ENCODE results near the gene PRODH2. TPM values are rescaled to one million over a fixed set of nuclear protein-coding genes. Genes with fewer than 3 reads are reported as not detected.

PRODH2 gene
- total RNA-seq, 1 donor from 2014 or later, result 11.5 TPM

DNA sequence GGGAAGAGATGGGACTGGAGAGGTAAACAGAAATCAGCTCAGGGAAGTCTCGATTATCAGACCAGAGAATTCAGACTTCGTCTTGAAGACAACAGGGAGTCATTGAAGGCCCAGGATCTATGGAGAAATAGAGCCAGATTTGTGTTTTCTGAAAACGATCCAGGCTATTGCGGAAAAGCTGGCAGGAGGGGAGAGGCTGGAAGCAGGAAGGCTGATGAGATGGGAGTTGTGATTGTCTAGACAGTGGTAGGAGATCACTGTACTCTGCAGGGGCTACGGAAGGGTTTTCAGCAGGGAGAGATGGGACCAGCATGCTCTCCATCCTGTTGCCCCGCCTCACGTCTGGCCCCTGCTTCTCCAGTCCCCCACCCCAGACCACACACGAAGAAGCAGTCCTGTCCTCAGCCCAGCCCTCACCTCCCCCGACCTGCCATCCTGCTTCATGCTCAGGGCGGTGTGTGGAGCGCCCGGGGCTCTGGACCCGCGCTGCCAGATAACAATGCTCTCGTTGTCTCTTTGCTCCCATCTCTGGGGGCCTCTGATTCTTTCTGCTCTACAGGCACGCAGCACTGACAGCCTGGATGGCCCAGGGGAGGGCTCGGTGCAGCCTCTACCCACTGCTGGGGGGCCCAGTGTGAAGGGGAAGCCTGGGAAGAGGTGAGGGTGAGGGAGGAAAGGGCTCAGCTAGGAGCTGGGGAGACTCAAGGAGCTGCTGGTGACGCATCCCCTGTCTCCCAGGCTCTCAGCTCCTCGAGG lies 35.4 kb downstream of the PRODH2 start:
- Mint-ChIP-seq H3K4me3 (peak overlapping the region; percentile 84), H3K27me3 (no peaks in the 10 kb centered on the region), H3K9me3 (no peaks in the 10 kb centered on the region), H3K4me1 (ENCODE audit: unreplicated experiment) (peaks cover 34% of the 10 kb centered on the region), H3K27ac (peak overlapping the region; percentile 13), H3K36me3 (no peaks in the 10 kb centered on the region)
- TF ChIP-seq, protein P1, sequence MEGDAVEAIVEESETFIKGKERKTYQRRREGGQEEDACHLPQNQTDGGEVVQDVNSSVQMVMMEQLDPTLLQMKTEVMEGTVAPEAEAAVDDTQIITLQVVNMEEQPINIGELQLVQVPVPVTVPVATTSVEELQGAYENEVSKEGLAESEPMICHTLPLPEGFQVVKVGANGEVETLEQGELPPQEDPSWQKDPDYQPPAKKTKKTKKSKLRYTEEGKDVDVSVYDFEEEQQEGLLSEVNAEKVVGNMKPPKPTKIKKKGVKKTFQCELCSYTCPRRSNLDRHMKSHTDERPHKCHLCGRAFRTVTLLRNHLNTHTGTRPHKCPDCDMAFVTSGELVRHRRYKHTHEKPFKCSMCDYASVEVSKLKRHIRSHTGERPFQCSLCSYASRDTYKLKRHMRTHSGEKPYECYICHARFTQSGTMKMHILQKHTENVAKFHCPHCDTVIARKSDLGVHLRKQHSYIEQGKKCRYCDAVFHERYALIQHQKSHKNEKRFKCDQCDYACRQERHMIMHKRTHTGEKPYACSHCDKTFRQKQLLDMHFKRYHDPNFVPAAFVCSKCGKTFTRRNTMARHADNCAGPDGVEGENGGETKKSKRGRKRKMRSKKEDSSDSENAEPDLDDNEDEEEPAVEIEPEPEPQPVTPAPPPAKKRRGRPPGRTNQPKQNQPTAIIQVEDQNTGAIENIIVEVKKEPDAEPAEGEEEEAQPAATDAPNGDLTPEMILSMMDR (conservative IDR thresholded peaks at IDR 0.05), result no peak
- DNase-seq (ENCODE audit: extremely low spot score, unreplicated experiment), result peak; percentile 64

DNA sequence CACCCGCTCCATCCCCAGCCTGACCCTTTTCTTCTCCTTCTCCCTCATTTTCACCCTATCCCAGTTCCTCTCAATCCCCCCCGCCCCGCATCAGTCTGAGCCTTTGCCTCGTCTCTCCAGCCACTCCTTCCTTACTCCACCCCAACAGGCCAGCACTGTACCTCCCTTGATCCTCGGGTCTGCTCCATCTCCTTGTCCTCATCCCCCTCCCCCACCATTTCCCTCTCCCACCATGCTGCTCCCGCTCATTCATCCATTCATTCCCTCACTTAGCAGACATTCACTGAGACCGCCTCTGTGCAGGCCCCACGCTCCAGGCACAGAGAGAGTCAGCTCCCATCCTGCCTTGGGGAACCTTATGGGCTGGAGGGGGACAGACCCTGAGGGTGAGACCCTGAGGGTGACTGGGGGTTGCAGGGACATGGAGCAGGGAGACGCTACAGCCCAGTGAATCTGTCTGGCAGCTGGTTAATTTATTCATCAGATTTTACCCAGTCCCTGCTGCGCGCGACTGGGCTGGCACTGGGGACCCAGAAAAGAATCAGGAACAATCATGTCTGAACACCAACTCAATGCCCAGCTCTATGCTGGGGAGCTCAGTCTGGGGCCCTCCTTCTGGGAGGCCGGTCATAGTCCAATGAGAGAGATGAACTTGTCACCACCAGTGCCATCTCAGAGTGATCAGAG lies 36.4 kb downstream of the PRODH2 start:
- Mint-ChIP-seq H3K4me1 (ENCODE audit: unreplicated experiment) (peaks cover 34% of the 10 kb centered on the region), H3K27ac (no peak overlapping the region)

DNA sequence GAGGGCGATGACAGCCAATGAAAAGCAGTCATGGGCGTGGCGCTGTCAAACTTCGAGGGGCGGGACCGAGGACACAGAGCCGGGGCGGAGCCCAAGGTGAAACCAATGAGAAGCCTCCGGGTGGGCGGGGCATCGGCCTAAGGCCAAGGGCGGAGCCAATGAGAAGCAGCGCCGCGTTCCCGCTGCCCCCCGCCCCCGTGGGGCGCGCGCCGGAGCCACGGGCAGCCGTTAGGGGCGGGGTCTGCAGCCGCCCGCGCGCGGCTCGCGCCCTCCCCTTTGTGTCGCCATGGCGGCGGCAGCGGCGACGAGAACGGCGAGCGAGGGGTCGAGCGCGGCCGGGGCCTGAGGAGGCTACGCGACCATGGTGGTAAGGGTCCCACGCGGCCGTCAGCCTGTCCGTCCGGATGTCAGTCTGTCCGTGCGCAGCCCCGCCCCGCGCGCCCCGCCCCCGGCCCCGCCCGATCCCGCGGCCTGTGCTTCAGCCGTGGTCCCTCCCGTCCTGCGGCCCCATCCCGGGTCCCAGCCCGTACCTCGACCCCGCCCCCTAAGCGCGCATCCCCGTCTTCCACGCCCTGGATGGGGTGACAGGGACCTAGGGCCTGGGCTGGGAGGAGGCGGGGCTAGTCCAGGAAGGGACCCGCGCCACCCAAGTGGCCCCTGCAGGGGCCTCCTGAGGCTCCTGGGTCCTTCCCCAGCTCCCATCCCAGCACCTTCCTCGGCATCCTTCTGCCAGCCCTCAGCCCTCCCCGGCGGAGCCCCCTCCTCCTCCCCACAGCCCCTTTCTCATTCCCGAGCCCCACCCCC lies 37.1 kb downstream of the PRODH2 start, which contains the start of gene ARHGAP33:
Gene ARHGAP33 (plus strand): TSS at position 267 of the 804 bp plus-strand sequence. CDS start 95 bp downstream, at position 362.
- H3K27ac Mint-ChIP-seq, result peak within 1 kb of the TSS; percentile 78
- TF ChIP-seq, protein P1 (conservative IDR thresholded peaks at IDR 0.05), result no peak

More for the DNA sequence above, 36.4 kb downstream of the PRODH2 start:
- H3K36me3 Mint-ChIP-seq, result no peaks in the 10 kb centered on the region
- H3K4me3 Mint-ChIP-seq, result peak overlapping the region; percentile 84
- peak; percentile 60 for DNase-seq (ENCODE audit: extremely low spot score, unreplicated experiment)
- no peaks in the 10 kb centered on the region for H3K9me3 Mint-ChIP-seq
- H3K27me3 Mint-ChIP-seq, result no peaks in the 10 kb centered on the region
- TF ChIP-seq, protein P1 (conservative IDR thresholded peaks at IDR 0.05), result no peak

DNA sequence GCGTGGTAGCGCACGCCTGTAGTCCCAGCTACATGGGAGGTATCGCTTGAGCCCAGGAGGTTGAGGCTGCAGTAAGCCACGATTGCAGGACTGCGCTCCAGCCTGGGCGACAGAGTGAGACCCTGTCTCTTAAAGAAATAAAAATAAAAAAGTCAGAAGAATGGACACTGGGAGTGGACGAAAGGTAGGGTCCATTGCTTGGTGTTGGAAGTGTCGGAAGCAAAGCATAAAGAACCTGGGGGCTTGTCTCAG lies 37.7 kb downstream of the PRODH2 start:
- no peaks in the 10 kb centered on the region for H3K9me3 Mint-ChIP-seq
- no peak for DNase-seq (ENCODE audit: extremely low spot score, unreplicated experiment)
- H3K36me3 Mint-ChIP-seq, result no peaks in the 10 kb centered on the region
- H3K27me3 Mint-ChIP-seq, result no peaks in the 10 kb centered on the region
- H3K4me1 Mint-ChIP-seq (ENCODE audit: unreplicated experiment), result peaks cover 34% of the 10 kb centered on the region
- TF ChIP-seq, protein P1 (conservative IDR thresholded peaks at IDR 0.05), result no peak
- H3K4me3 Mint-ChIP-seq, result peak overlapping the region; percentile 87
- peak overlapping the region; percentile 78 for H3K27ac Mint-ChIP-seq

More for the DNA sequence above, 37.1 kb downstream of the PRODH2 start, which contains the start of gene ARHGAP33:
- Mint-ChIP-seq H3K4me1 (ENCODE audit: unreplicated experiment) (peaks cover 34% of the 10 kb centered on the region), H3K36me3 (no peaks in the 10 kb centered on the region), H3K27me3 (no peaks in the 10 kb centered on the region), H3K4me3 (peak within 1 kb of the TSS; percentile 87), H3K9me3 (no peaks in the 10 kb centered on the region)
- peak; percentile 99 for DNase-seq (ENCODE audit: extremely low spot score, unreplicated experiment)

DNA sequence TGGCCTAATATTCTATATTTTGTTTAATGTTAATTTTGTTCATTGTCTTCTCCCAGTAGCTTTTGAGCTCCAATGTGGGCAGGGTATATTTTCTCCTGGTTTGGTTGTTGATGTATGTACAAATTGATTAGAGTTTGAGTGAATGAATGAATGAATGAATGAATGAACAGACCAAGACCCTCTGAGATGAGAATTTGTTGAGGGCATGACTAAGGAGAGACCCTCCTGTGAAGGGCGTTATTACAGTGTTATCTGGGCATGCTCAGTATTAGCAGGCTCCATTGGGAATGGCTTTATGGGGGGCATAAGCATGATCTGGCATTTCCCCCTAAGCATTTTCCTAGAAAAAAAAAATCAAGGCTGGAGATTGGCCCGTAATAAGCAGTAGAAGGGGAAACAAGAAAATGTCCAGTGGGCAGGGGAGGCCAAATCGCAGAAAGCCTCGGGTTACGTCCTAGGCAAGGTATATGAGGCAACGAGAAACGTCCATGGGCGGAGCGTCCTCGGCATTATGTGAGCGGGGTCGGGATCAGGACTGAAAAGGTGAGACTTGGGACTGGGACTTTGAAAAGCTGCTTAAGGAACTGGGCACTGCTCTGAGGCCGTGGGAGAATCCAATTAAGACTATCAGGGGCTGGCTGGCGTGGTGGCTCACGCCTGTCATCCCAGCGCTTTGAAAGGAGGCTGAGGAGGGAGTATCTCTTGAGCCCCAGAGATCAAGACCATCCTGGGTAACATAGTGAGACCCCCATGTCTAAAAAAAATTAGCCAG lies 38.2 kb downstream of the PRODH2 start:
- Mint-ChIP-seq H3K4me3 (peak overlapping the region; percentile 87), H3K36me3 (no peaks in the 10 kb centered on the region), H3K27ac (peak overlapping the region; percentile 78), H3K9me3 (no peaks in the 10 kb centered on the region), H3K27me3 (no peaks in the 10 kb centered on the region), H3K4me1 (ENCODE audit: unreplicated experiment) (peaks cover 34% of the 10 kb centered on the region)
- TF ChIP-seq, protein P1 (conservative IDR thresholded peaks at IDR 0.05), result no peak
- no peak for DNase-seq (ENCODE audit: extremely low spot score, unreplicated experiment)
